Measurements from ENCODE around the gene NUDT8. TPM values are rescaled to one million over a fixed set of nuclear protein-coding genes. Genes with fewer than 3 reads are reported as not detected.

Gene NUDT8
- total and polyA plus RNA-seq, 10 of the 15 experiments (the other 5 are each of a cell fraction or from before 2014, with no cell fraction given), result 0.32 to 18.2 (median 9.8) TPM

DNA sequence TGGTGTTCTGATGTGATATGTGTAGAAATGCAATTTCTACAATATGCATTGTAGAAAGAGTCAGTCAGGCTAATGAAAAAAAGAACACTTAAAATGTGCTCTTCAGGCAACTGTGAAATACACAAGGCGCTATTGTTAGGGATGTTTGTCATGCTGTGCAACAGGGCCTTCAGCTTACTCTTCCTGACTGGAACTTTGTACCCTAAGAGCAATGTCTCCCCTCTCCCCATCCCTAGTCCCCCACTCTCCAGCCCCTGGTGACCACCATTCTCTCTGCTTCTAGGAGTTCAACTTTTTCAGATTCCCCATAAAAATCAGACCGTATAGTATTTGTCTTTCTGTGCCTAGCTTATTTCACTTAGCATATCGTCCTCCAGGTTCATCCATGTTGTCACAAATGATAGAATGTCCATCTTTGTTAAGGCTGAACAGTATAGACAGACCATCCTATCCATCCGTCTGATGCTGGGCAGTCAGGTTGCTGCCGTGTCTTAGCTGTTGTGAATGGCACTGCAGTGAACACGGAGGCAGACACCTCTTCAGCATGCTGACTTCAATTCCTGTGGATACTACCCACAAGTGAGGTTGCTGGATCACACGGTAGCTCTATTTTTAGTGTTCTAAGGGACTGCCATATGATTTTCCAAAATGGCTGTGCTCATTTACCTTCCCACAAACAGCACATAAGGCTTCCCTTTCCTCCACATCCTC, 12.3 kb downstream of the NUDT8 start:
- peaks cover 22% of the 10 kb centered on the region for H3K4me1 ChIP-seq (ENCODE audit: control insufficient read depth, insufficient read depth, low read length)
- TF ChIP-seq ETV6 (conservative IDR thresholded peaks at IDR 0.05 in 1 of 2, IDR thresholded peaks at IDR 0.05 in 1 of 2; ENCODE audit: borderline replicate concordance in 1 of 2, low read depth in 1 of 2), result no peak
- TF ChIP-seq ZNF24 (IDR thresholded peaks at IDR 0.05), result no peak
- TF ChIP-seq HDGF (IDR thresholded peaks at IDR 0.05), result no peak
- TF ChIP-seq PBX3 (IDR thresholded peaks at IDR 0.05; ENCODE audit: insufficient replicate concordance, low read depth, low read length), result peak; percentile 48
- TF ChIP-seq ASH2L (IDR thresholded peaks at IDR 0.05; ENCODE audit: borderline replicate concordance, low read depth), result no peak
- TF ChIP-seq BCLAF1 (IDR thresholded peaks at IDR 0.05), result no peak
- no peak for TF ChIP-seq IRF5 (IDR thresholded peaks at IDR 0.05; ENCODE audit: borderline replicate concordance)
- TF ChIP-seq BCL3 (IDR thresholded peaks at IDR 0.05; ENCODE audit: borderline replicate concordance, insufficient read depth, low read depth, low read length, poor library complexity, severe bottlenecking), result peak; percentile 81
- TF ChIP-seq CBX3 (IDR thresholded peaks at IDR 0.05; ENCODE audit: borderline replicate concordance, low read depth), result no peak
- H3K27ac ChIP-seq (ENCODE audit: control insufficient read depth, insufficient read depth), result no peak overlapping the region
- ChIA-PET POLR2A (interaction anchor here (1.2 to 1.4 kb wide), 3 partner anchors 12 to 35 kb away, joined by 3 to 6 read pairs (median 4); partner anchors contain the start of gene NUDT8), SMC1A (ENCODE audit: uncharacterized antibody, unreplicated experiment) (interaction anchor here (0.6 to 1.9 kb wide), 4 partner anchors 10 to 41 kb away, joined by 3 to 4 read pairs (median 4); no protein-coding TSS in a partner anchor), RAD21 (ENCODE audit: unreplicated experiment) (interaction anchor here (1.2 kb wide), 1 partner anchor 29 kb away, joined by 3 read pairs; no protein-coding TSS in a partner anchor), CTCF (interaction anchor here (1.0 to 6.0 kb wide), 3 partner anchors 11 to 35 kb away, joined by 3 to 71 read pairs (median 4); partner anchors contain the start of genes GSTP1 and NUDT8)
- FAIRE-seq, result no peak
- 60% methylated on average over 7 of the region's 7 CpGs for WGBS (ENCODE audit: insufficient coverage, insufficient replicate concordance, low lambda C conversion rate, missing lambda C conversion rate)
- ATAC-seq, result no peak
- H4K20me1 ChIP-seq (ENCODE audit: control insufficient read depth, insufficient read depth), result no peaks in the 10 kb centered on the region
- intact Hi-C loops (cut with micrococcal nuclease; ENCODE audit: unreplicated experiment) (no loop called here), in situ Hi-C loops (cut with MboI) (no loop called here)
- H3K9me3 ChIP-seq (replicated peaks; ENCODE audit: control insufficient read depth, insufficient read depth, low read length), result no peaks in the 10 kb centered on the region
- no TSS peak for BruUV-seq (replicated peaks)
- H2AFZ ChIP-seq (ENCODE audit: control insufficient read depth, low read depth, low read length), result no peak overlapping the region
- no peaks in the 10 kb centered on the region for H3K79me2 ChIP-seq (ENCODE audit: control insufficient read depth, insufficient read depth, low read length)
- no peak overlapping the region for H3K4me3 ChIP-seq
- H3K36me3 ChIP-seq (ENCODE audit: control insufficient read depth in 2 of 2, insufficient read depth in 2 of 2, low read length in 1 of 2), result peaks cover 2 to 7% of the 10 kb centered on the region in 2 experiments; a peak in 3 of 4 replicates
- no peak overlapping the region for H3K9ac ChIP-seq (ENCODE audit: control insufficient read depth, insufficient read depth, low read length)
- H3K27me3 ChIP-seq (replicated peaks in 1 of 2; ENCODE audit: control insufficient read depth in 2 of 2, insufficient read depth in 2 of 2, low read length in 1 of 2), result no peaks in the 10 kb centered on the region
- no peak for DNase-seq (ENCODE audit: low read depth, low spot score)
- no peak overlapping the region for H3K4me2 ChIP-seq (ENCODE audit: control insufficient read depth, insufficient read depth)
